CD4-positive, alpha-beta T cell treated with Interleukin-4 for 4 hours (primary cell): ENCODE data around the gene CDADC1.

Experiments
- DNase-seq: peaks from one replicate; pipeline ENCODE4 v3.0.0-alpha.2; 2020

CDADC1 gene

DNA sequence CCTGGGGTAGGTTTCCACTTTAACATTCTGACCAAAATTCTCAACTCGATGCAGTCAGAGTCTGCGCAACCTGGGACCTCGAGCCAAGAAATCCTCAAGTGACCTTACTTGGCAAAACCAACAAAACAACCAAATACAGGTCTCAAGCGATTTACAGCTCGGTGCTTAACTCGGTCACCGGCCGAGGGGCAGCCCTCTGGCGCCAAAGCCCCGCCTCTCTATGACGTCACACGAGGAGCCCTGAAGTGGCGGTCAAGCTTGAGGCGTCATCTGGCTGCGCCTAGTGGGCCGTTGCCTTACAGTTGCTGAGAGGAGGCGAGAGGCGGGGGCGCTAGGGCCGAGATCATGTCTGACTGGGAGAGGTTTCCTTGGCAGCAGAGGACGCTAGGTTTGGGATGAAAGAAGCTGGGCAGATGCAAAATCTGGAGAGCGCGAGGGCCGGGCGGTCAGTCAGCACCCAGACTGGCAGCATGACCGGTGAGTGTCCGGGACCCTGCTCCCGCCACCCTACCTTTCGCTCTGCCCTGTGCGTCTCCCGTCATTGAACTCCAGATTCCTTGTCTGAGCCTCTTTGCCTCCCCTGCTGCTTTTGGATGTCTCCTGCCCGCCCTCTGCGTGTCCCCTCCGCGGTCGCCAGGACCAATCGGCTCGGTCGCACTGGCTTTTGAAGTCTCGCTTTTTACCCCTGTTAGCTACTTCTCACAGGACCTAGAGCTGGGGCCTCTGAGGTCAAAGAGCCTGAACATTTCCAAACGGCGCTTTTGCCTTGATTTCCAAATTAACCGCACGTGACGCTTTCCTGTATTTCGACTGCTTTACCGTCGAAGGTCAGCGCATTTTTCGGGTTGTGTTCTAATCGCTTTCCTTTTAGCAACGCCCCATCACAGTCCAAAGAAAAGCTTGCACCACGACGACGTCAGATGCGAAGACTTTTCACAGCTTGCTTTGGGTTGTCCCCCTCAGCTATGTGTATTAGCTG is at the start of gene CDADC1:
TSS of gene CDADC1 (plus strand) at position 283 of the 979 bp plus-strand sequence. CDS start at position 396, 113 bp downstream.
- DNase-seq = peak; percentile 87

- no peak for DNase-seq
Measured at GRCh38 chr13:49206641-49207040, 41.1 kb upstream of the CDADC1 start.

GRCh38 chr13:49208619-49209018 is 39.1 kb upstream of the CDADC1 start:
- no peak for DNase-seq

DNA sequence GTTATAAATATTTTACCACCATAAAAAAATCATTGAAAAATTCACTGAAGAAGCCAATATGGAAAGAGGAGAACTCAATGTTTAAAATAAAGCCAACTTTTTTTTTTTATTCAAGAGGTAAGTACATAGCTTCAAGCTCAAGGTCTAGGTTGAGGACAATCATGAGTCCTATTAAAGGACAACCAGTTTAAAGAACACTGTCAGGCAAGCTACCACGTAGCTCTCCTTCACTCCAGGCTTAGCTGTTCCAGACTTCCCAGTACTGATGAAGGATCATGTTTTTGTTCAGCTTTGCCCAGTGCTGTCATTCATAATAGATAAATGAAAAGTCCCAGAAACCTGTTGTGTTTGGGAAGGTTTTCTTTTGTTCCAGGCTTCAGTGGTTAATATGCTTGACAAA is 37.6 kb upstream of the CDADC1 start:
- DNase-seq = no peak

GRCh38 chr13:49210669-49211068 is 37.1 kb upstream of the CDADC1 start:
- no peak for DNase-seq

- DNase-seq = no peak
Measured at GRCh38 chr13:49213539-49213938, 34.2 kb upstream of the CDADC1 start.

DNA sequence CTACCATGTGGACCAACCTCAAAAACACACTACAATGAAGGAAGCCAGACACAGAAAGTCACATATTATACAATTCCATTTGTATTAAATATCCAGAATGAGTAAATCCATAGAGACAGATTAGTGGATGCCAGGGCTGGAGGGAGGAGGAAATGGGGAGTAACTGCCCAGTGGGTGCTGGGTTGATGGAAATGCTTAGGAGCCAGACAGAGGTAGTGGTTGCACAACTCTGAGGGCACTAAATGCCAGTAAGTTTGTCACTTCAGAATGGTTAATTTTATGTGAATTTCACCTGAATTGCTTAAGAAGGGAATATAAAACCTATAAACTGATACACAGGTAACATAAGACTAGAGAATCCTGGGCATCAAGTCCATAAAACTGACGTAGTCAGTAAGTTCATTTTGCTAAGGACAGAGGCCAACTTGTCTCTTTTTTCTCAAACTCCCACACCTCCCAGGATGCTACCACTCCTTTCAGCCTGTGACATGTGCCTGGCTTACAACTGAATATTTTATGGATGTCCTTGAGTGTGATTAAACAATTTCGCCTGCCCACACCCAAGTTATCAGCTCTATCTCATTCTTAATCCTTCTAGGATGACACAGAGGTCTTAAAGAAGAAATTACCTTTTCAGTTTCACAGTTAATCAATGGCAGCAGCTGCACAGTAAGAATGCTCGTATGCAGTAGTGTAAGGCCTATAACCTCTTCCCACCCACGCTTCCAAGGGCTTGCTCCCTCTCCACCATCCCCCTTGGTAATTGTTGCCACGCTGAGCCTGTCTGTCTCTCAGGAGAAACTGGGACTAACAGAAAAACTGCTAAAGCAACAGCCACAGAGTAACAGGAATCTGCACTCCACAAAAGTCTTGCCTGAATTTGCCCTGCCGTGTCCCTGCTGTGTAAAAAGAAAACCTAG is 33.5 kb upstream of the CDADC1 start:
- no peak for DNase-seq

DNA sequence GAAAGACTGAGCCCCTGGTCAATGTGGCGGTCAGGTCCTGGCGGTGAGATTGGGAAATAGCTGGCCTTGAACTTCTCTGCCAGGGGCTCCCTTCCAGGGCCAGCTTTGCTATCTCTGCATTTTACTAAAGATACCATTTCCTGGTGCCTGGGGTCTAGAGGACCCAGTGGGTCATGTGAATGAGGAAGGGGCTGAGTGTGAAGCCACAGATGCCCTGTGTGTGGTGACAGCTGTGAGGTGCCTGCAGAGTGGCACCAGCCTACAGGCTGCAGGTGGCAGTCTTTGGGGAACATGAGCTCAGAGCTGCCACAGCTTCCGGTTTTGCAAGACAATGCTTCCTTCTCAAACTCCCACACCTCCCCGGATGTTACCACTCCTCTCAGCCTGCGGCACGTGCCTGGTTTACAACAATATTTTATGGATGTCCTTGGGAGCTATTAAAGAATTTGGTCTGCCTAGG is 32.8 kb upstream of the CDADC1 start:
- DNase-seq = peak; percentile 42

GRCh38 chr13:49216334-49216733 is 31.4 kb upstream of the CDADC1 start:
- no peak for DNase-seq

DNA sequence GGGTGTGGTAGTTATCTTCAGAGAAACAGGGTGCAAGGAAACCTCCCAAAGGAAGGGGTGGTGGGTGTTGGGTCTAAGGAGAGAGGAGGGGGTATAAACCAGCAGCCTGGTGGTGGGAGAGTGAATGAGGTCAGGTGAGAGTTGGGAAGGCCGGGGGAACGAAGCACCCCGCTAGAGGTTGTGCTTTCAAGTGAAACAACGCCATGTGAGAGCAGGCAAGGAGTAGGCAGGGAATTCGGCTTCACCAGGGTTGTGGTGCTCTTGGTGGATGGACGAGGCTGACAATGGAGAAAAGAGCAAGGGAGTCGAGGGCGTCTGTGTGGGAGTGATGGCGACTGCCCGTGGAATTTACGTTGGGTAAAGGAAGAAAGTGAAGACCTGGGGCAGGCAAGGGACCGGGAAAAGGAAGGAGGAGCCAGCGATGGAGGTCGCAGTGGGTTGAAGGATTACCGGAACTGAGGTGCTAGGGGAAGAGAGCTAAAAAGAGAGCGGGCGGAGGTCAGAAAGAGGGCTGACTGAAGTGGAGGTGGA is 29.7 kb upstream of the CDADC1 start:
- DNase-seq = no peak

GRCh38 chr13:49218493-49219051 is 29.2 kb upstream of the CDADC1 start:
- DNase-seq = no peak

GRCh38 chr13:49219647-49220035 is 28.1 kb upstream of the CDADC1 start:
- DNase-seq = no peak

- peak; percentile 5 for DNase-seq
Measured at GRCh38 chr13:49220036-49220855, 27.5 kb upstream of the CDADC1 start, which contains the start of gene MLNR. TSS of gene MLNR (plus strand) at chr13:49220338. CDS start at chr13:49220338, 0 bp downstream.

GRCh38 chr13:49220856-49221589 is 26.7 kb upstream of the CDADC1 start:
- DNase-seq = no peak

GRCh38 chr13:49221590-49221965 is 26.1 kb upstream of the CDADC1 start:
- DNase-seq = no peak

DNA sequence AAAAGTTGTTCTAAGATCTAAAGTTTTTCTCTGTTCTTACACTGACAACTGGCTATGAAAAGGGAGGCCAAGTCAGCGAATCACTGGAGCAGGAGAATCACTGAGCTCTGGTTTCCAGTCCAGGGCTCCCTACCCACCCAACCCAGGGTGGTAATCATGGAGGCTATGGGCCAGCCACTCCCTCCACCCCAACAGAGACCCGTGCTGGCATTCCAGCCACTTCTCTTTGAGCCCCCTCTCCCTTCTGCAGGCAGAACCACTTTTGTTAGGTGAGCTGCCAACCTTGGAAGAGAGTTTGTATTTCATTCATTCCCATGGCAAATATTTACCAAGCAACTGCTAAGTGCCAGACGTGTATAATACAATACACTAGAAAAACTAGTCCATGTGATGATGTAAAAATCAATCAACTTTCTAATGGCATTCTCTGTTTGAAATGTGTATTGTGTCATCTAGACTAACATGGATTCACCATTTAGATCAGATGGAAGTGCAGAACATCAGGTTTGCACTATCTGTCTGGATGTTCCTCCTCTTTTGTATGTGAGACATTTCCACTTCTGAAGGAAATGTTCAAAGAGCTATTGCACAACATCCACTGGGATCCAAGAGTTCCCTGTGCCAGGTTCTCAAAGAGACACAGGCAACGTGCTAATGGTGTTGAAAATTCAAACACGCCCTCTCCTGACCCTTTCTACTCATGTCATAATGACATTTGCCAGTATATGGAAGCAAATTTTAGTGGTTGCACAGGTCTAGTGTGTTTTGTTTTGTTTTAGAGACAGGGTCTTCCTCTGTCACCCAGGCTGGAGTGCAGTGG is 22.3 kb upstream of the CDADC1 start:
- no peak for DNase-seq

- no peak for DNase-seq
Measured at GRCh38 chr13:49226613-49227012, 21.1 kb upstream of the CDADC1 start.

- no peak for DNase-seq
Measured at GRCh38 chr13:49234741-49235140, 13.0 kb upstream of the CDADC1 start.

DNA sequence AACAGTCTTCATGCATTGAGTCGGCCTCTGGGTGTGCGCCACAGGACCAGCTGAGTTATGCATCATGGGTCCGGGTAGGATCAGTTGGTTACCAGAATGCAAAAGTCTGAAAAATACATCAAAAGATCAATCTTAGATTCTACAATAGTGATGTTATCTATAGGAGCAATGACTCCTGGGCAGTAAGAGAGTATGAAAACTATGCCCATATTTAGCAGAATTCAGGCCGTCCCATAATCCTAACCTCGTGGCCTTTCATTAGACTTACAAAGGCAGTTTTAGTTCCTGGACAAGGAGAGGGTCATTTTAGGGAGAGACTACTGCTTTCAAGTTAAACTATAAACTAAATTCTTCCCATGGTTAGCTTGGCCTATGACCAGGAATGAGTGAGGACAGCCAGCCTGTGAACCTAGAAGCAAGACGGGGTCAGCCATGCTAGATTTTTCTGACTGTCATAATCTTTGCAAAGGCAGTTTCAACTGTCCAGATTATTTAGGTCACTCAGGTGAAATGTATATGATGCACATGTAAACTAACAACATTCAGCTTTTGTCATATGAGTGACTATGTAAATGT is 11.8 kb upstream of the CDADC1 start:
- no peak for DNase-seq

DNA sequence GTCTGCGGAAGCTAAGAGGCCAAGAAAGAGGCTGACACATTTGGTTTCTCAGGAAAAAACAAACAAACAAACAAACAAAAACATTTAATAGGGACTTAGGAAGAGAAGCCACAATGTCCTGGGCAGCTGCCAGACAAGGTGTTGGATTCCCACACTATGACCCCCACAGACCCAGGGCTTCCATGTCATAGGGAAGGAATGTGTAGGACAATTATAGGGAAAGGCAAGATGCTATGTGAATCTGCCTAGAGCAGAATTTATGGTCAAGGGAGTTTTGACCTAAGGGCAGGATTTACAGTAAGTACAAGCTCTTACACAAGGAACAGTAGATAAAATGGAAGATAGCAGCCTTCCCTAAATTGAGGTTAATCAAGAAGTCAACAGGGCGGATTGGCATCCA is 9.1 kb upstream of the CDADC1 start:
- no peak for DNase-seq
